ENCODE data around the gene SEZ6L2. TPM values are rescaled to one million over a fixed set of nuclear protein-coding genes. Genes with fewer than 3 reads are reported as not detected.

The SEZ6L2 gene
- total RNA-seq, 4 donors from 2014 or later, result 0.84 to 4.9 (median 1.3) TPM

- no peaks in the 10 kb centered on the region for H3K9me3 ChIP-seq
- H3K36me3 ChIP-seq, result no peaks in the 10 kb centered on the region
- no peak for DNase-seq (ENCODE audit: low spot score in 2 of 2)
- no peak overlapping the region for H3K4me3 ChIP-seq
- peaks cover 0 to 14% (median 3%) of the 10 kb centered on the region in 4 donors for H3K4me1 ChIP-seq
- TF ChIP-seq EP300 (IDR thresholded peaks at IDR 0.05) (no peak), POLR2A (IDR thresholded peaks at IDR 0.05) (no peak)
- TF ChIP-seq, protein P1, sequence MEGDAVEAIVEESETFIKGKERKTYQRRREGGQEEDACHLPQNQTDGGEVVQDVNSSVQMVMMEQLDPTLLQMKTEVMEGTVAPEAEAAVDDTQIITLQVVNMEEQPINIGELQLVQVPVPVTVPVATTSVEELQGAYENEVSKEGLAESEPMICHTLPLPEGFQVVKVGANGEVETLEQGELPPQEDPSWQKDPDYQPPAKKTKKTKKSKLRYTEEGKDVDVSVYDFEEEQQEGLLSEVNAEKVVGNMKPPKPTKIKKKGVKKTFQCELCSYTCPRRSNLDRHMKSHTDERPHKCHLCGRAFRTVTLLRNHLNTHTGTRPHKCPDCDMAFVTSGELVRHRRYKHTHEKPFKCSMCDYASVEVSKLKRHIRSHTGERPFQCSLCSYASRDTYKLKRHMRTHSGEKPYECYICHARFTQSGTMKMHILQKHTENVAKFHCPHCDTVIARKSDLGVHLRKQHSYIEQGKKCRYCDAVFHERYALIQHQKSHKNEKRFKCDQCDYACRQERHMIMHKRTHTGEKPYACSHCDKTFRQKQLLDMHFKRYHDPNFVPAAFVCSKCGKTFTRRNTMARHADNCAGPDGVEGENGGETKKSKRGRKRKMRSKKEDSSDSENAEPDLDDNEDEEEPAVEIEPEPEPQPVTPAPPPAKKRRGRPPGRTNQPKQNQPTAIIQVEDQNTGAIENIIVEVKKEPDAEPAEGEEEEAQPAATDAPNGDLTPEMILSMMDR (IDR thresholded peaks at IDR 0.05), result no peak
- no peak overlapping the region for H3K27ac ChIP-seq
- 87 to 95% methylated on average over 3 of the region's 3 CpGs for WGBS, 2 donors
- peaks cover 3 to 51% of the 10 kb centered on the region in 2 donors for H3K27me3 ChIP-seq
Observed at GRCh38 chr16:29881050-29881449, 18.3 kb downstream of the SEZ6L2 start.

DNA sequence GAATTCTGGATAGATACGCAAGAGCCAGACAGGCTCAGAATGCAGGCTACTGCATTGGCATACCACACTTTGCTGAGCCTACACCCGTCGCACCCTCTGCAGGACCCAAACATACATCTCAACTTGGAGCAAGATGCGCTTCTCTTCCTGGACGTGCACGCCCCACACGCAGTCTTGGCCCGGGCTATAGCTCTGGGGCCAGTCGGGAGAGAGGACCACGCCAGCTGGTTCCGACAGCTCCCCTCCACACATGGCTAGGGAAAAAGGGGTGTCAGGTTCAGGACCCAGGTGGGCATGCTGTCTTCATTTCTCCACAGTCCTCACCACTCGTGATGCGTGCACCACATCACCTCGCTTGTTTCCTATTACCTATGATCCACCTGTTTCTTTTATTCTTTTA is 21.2 kb downstream of the SEZ6L2 start:
- Histone ChIP-seq H3K4me1 (peaks cover 0 to 14% (median 3%) of the 10 kb centered on the region in 4 donors), H3K27ac (no peak overlapping the region), H3K27me3 (peaks cover 3 to 66% of the 10 kb centered on the region in 2 donors), H3K36me3 (no peaks in the 10 kb centered on the region), H3K4me3 (no peak overlapping the region), H3K9me3 (no peaks in the 10 kb centered on the region)
- TF ChIP-seq EP300 (IDR thresholded peaks at IDR 0.05) (no peak), POLR2A (IDR thresholded peaks at IDR 0.05) (no peak)
- TF ChIP-seq, protein P1 (IDR thresholded peaks at IDR 0.05), result no peak
- 87 to 89% methylated on average over 14 of the region's 14 CpGs for WGBS, 2 donors
- DNase-seq (ENCODE audit: low spot score in 2 of 2), result no peak

DNA sequence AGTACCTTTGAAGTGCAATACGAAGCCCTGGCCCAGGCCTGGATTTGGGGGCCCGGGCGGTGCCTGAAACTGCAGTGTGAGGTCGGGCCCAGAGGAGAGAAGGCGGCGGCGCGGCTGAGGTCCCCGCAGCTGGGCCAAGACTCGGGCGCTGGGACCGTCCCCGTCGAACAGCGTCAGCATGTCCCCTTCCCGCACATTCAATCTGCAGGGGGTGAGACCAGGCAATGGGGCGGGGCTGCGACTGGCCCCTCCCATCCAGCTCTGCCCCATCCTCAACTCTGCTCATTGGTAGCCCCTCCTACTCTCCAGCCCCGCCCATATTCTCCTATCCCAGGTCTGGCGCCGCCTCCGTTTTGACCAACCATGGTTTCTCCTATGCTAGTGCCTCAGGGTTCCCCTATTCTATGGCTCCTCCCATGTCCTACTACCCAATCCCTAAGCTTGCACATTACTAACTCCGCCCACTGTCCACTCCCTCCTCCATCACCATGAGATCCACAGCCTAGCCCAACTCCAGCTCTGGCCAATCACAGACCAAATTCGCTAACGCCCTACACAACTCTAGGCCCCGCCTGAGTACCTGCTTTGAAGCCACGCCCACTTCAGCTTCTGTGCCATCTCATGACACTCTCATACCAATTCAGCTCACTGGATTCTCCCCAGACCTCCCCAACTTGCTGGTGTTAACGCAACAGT is 21.9 kb downstream of the SEZ6L2 start:
- Histone ChIP-seq H3K4me1 (peaks cover 0 to 14% (median 3%) of the 10 kb centered on the region in 4 donors), H3K36me3 (no peaks in the 10 kb centered on the region), H3K4me3 (no peak overlapping the region), H3K27ac (no peak overlapping the region), H3K27me3 (peaks cover 3 to 66% of the 10 kb centered on the region in 2 donors), H3K9me3 (no peaks in the 10 kb centered on the region)
- WGBS, 2 donors, result 10 to 15% methylated on average over 19 to 28 of the region's 28 CpGs
- no peak for DNase-seq (ENCODE audit: low spot score in 2 of 2)
- TF ChIP-seq POLR2A (IDR thresholded peaks at IDR 0.05) (no peak), EP300 (IDR thresholded peaks at IDR 0.05) (no peak)
- TF ChIP-seq, protein P1 (IDR thresholded peaks at IDR 0.05), result no peak

- H3K27ac ChIP-seq, result no peak overlapping the region
- no peak for DNase-seq (ENCODE audit: low spot score in 2 of 2)
- H3K9me3 ChIP-seq, result no peaks in the 10 kb centered on the region
- H3K4me1 ChIP-seq, result peaks cover 0 to 14% (median 3%) of the 10 kb centered on the region in 4 donors
- WGBS, 2 donors, result 4 to 13% methylated on average over 13 to 42 of the region's 45 CpGs
- peaks cover 3 to 66% of the 10 kb centered on the region in 2 donors for H3K27me3 ChIP-seq
- peak overlapping the region in 2 of 4 donors; percentile 17 to 21 for H3K4me3 ChIP-seq
- TF ChIP-seq POLR2A (IDR thresholded peaks at IDR 0.05), result no peak
- TF ChIP-seq, protein P1 (IDR thresholded peaks at IDR 0.05), result no peak
- no peak for TF ChIP-seq EP300 (IDR thresholded peaks at IDR 0.05)
- H3K36me3 ChIP-seq, result no peaks in the 10 kb centered on the region
Observed at GRCh38 chr16:29876594-29877249, 22.6 kb downstream of the SEZ6L2 start.

- Histone ChIP-seq H3K9me3 (no peaks in the 10 kb centered on the region), H3K4me1 (peaks cover 0 to 14% (median 3%) of the 10 kb centered on the region in 4 donors), H3K27ac (no peak overlapping the region), H3K36me3 (no peaks in the 10 kb centered on the region), H3K27me3 (peaks cover 3 to 64% of the 10 kb centered on the region in 2 donors), H3K4me3 (peak overlapping the region in 2 of 4 donors; percentile 17 to 21)
- DNase-seq (ENCODE audit: low spot score in 2 of 2), result no peak
- no peak for TF ChIP-seq POLR2A (IDR thresholded peaks at IDR 0.05)
- no peak for TF ChIP-seq EP300 (IDR thresholded peaks at IDR 0.05)
- TF ChIP-seq, protein P1 (IDR thresholded peaks at IDR 0.05), result no peak
- WGBS, 2 donors, result 20 to 21% methylated on average over 18 of the region's 18 CpGs
Observed at GRCh38 chr16:29876217-29876593, 23.1 kb downstream of the SEZ6L2 start.

Data from tibial nerve (tissue), 4 donors.